ENCODE measurements around the gene IER5.

The IER5 gene

DNA sequence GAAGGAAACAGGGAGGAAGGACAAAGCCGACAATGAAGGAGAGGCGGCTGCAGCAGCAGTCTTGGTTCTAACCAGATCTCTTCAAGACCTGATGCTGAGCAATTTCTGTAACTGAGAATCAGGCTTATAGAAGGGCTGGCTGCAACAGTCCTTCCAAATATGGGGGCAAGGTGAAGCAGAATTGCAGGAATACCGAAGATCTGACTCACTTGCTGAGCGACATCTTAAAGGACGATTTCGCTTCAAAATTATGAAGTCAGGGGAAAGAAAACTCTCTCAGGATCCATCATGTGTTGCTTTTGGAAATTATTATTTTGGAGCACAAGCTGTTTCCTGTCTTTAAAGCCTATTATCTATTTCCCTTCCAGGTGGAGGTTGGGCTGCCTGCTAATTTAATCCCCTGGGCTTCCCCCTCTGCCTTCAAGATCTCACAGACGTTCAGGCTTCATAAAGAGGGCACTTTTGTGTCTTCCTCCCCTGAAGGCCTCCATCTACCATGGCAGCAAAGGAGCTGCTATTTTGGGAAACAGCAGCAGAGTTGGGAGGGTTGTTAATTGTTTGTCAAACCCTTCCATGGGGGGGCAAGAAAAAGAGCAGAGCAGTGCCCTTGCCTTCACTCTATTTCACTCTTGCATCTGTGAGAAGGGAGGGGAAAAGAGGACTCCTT, 10.8 kb upstream of the IER5 start:
- DNase-seq (ENCODE audit: low read depth) = no peak

DNA sequence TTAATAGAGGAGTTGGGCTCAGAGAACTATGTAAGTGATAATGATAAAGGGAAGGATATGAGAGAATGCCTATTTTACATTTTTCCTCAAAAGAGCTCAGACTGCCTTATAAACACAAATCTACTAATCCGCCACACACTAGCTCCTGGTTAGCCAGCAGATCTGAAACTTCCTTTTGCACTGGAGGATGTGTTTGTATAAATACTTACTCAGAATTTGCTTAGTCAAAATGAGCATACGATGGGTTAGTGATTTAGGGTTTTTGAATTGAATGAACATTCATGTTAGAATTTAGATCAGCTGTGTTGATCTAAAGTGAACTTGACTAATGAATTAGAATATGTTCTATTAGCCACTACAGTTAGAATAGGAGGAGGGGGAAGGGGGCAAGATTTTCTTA, 9.1 kb upstream of the IER5 start:
- no peak for DNase-seq (ENCODE audit: low read depth)

DNA sequence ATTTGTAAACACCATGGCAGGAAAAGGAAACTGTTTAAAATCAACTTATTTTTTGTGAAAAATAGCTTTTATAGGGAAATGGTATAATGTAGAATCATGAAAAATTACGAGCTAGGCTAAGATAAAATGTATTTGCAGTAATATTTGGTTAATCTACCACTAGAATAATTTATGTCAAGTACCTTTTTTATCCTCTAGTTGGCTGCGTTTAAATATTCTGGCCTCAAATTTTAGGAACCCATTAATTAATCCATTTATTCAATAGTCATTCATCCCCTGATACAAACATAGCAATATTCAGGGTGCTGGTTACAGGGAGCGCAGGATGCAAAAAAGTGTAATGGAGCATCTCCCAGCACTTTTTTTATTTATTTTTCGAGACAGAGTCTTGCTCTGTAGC, 8.6 kb upstream of the IER5 start:
- no peak for DNase-seq (ENCODE audit: low read depth)

DNA sequence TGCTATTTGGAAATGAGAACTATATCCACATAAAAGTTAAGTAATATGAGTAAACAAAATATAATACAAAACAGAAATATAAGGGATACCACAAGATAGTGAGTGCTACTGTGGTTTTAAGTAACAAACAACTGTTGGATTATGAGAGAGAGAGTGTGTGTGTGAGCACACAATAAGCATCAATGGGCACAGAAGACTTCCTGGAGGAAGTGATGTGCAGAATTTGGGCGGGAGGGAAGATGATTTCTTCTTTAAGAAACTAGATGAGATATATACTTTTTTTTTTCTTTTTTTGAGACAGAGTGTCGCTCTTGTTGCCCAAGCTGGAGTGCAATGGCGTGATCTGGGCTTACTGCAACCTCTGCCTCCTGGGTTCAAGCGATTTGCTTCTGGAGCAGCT, 7.9 kb upstream of the IER5 start:
- no peak for DNase-seq (ENCODE audit: low read depth)

DNA sequence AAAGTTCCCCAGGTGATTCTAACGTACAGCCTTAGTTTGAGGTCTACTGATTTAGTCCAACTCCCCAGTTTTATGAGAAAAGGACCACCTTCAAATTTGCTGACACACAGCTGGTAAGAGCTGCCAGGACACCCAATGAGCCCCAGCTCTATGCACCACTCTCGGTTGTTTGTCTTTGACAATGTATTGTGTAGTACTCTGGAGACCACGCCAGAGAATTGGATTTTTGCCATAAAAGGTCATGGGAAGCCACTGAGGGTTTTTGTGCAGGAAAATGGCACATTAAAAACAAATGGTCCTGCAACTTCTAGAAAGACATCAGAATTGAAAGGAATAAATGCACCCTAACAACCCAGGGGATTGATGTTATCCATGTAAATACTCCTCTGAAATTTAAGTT, 7.1 kb upstream of the IER5 start:
- no peak for DNase-seq (ENCODE audit: low read depth)

DNA sequence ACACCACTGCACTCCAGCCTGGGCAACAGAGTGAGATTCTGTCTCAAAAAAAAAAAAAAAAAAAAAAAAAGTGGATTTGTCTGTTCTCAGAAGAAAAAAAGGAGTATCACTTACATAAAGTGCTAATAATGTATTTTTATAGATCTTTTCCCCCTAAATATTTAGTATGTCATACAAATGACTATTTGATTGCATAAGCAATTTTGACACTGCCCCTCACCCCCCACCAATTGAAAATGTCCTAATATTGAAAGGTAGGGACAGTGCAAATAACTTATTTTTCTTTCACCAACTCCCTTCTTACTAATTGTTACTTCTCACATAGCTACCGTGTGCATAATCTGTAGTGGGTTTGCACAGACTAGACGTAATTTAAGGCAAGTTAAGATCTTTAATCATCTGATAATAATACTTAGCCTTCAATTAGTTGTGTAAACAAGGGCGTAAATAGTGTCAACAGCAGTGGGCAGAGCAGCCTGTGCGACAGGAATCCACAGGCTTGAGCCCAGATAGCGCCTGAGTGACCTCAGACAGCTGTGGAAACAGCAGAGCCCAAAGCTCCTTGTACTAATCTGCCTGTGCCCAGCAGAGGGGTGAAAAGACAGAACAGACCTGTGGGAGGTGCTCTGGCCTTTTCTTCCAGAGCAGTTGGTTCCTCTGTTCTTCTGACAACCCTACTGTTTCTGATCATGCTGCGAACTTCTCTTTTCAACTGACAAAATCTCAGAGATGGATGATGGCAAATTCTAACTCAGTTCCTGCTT, 4.5 kb upstream of the IER5 start:
- peak; percentile 40 for DNase-seq (ENCODE audit: low read depth)

DNA sequence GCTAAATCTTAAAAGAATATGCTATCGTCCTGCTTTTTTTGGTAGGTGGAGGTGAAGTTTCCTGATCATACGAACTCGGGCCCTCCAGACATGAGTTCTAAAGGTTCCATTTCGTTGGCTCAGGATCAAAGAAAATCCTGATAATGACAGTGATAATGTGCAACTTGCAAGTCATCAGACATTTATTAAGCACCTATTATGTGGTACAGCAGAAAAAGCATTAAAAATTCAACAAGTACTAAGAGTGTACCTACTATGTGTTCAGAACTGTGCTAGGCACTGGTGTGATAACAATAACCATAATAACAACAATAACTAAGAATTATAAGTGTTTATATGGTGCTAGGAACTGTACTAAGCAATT, 3.9 kb upstream of the IER5 start:
- DNase-seq (ENCODE audit: low read depth) = no peak

DNA sequence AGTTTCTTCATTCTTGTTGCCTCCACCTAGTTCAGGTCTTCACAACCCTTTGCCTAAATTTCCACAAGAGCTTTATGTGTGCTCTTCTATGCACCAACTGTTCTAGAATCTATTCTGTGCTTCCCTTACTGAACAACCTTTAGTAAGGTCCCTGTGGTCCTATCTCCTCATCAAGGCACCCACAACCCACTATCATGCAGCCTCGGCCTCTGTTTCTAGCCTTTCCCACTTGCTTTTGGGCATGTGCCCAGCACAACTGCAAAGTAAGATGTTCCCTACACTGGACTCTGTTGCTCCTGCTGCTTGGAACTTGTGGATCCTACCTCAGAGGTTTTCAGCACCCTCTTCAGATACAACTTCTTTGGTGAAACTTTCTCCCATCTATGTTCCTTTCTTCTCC, 2.4 kb upstream of the IER5 start:
- no peak for DNase-seq (ENCODE audit: low read depth)

DNA sequence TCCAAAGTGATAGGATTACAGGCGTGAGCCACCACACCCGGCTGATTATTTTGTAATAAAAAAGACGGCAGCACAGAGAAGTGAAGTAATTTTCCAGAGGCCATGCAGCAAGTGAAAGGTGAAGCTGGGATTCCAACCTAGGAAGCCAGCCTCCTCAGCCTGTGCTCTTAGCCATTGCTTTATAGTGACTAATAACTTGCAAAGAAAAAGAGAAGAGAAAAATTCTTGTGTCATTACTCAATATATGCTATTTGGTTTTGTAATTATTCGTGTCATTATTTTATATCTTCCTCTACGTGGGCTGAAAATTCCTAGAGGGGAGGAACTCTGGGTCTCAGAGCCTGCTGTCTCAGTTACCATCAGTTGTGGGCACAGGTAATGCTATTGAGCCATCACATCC, 1.6 kb upstream of the IER5 start:
- no peak for DNase-seq (ENCODE audit: low read depth)

DNA sequence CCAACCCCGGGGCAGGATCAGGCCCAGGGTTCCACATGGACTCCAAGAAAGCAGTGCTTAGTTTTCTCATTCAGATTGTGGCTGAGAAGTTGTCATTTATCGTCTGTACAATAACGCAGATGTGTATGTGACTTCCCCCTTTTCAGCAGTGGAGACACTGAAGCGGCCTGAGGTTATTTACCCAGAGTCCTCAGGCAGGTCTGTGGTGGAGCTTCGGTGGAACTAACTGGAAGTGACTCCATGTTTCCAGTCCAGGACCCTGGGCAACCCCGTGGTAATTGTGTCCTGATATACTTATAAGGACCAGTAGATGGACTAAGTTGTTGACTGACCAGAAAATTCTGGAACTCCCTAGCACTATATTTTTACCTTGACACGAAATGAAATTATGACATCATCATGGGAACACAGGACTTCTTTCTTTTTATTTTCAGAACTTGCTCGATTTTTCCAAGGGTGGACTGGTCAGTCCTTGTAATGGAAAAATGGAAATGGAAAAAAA, 1.0 kb upstream of the IER5 start:
- DNase-seq (ENCODE audit: low read depth) = no peak

DNA sequence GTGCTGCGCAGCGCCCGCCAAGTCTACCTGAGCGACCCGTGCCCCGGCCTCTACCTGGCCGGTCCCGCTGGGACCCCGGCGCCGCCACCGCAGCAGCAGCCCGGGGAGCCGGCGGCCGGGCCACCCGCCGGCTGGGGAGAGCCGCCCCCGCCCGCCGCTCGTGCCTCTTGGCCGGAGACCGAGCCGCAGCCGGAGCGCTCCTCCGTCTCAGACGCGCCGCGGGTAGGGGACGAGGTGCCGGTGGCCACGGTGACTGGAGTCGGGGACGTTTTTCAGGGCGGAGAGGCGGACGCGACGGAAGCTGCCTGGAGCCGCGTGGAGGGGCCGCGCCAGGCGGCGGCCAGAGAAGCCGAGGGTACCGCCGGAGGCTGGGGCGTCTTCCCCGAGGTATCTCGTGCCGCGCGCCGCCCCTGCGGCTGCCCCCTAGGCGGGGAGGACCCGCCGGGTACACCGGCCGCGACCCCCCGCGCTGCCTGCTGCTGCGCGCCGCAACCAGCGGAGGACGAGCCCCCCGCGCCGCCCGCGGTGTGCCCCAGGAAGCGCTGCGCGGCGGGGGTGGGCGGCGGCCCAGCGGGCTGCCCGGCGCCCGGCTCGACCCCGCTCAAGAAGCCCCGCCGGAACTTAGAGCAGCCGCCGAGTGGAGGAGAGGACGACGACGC, 646 bp downstream of the IER5 start:
- DNase-seq (ENCODE audit: low read depth) = peak; percentile 32

DNA sequence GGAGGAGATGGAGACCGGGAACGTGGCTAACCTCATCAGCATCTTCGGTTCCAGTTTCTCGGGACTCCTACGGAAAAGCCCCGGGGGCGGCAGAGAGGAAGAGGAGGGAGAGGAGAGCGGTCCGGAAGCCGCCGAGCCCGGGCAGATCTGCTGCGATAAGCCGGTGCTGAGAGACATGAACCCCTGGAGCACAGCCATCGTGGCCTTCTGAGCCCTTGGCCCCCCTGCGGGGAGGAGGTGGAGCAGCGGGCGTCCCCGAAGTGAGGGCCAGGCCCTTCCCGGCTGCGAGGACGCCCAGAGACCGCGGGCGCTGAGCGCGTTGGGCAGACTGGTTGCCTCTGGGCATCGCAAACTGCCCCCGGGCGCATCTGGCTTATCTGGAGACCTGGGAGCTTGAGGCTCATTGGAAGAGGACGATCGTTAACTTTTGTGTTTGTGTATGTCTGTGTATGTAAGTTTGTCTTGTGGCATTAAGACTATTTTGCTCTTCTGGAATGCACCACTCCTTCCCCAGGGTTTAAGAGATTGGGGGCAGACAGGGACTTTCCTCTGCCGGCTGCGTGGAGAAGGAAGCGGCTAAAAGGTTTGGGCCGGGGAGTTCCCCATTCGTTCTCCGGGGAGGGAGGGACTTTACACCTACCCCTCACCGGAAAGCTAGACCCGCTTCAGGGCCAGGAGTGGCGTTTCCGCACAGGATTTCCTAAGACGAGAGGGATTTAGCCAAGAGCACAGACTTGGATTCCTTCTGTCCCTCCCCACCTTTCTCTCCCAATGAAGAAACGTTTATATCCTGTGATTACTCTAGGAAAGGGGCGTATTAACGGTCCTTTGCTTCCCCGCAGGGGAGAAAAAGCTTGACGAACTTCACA, 1.4 kb downstream of the IER5 start:
- peak; percentile 52 for DNase-seq (ENCODE audit: low read depth)

DNA sequence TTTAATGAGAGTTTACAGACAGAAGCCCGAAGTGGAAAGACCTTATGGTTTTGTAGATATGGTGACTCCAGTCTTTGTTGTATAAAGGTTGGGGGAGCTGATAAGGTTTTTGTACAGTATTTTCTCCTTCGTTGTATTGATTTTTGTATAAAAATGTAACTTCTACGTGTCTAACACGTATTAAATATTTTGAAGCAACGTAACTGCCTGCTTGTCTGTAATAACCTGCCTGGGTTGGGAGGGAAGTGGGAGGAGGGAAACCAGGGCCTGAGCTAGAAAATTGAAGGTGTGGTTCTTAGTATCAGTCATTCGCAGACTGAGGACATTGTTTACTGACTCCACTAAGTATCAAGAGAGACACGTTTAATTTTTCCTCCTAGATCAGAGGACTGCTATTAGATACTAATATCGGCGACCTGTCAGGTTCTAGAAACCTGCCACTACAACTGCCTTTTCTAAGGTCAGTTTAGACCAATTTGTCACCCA, 2.2 kb downstream of the IER5 start:
- DNase-seq (ENCODE audit: low read depth) = no peak

DNA sequence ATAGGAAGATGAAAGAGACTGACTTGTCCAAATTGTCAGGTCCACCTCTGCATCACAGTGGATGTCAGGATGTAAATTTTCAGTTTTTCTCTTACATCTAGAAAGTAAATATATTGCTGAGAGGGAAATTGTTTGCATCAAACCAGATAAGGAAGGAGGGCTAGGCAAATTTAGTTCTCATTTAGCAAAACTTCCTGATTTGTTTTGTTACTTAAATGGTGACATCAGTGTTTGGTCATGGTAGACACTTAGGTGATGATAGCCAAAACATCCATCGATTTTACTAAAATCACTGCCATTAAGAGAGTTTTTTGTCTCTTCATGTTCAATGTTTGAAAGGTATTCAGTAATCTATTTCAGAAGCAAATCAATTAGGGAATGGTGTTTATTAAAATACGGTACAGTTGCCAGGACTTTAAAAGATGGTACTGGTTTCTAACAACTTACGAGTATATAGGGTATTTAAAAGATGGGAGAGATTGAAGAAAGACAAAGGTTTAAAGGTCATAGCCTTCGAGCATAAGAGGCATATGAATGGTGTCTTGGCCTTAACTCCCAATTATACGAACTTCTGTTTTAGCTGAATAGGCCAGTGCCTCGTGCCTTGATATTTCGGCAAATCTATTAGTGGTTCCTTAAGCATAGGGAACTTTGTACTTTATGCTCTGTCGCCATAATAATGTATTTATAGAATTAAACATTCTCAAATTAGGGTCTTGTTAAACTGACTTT, 3.0 kb downstream of the IER5 start:
- no peak for DNase-seq (ENCODE audit: low read depth)

DNA sequence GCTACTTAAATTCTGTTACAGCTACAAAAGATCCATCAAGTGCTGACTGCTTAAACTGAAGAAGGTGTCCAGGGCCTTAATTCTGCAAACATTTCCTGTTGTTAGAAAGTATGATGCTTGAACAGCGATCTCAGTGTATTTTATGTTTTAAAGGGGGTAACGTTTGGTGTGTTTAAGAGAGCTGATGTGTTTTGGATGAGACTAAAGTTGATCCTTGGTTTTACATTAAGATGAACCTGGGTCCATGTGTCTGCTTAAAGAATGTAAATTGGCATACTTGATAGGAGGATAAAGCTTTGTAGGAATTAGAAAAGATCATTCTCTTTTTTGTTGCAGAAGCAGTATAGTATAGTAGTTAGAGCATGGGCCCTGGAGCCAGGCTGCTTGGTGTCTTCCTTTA, 3.6 kb downstream of the IER5 start:
- DNase-seq (ENCODE audit: low read depth) = no peak

DNA sequence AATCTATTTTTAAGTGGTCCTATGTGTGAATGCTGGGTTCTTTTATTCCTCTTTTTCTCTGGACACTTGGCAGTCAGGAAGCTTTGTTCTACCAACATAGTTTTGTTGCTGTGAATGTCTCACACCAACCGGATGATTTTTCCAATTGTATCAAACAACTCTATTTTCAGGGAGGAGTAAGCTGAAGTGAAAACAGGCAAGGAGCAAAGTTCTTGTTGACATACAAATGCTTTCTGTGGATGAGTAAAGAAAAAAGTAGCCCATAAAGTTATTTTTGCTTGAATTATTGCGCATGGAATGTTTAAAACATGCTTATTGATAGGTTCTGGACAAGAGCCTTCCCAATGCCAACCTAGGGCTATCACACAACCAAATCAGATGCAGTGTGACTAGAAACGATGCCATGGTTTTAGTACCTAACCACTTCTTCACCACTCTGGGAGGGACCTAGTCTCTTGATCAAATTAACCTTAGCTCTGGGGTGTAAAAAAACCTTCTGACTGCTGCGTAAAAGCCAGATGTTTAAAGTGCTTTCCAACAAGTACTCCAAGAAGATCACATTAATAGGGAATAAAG, 4.5 kb downstream of the IER5 start:
- no peak for DNase-seq (ENCODE audit: low read depth)

DNA sequence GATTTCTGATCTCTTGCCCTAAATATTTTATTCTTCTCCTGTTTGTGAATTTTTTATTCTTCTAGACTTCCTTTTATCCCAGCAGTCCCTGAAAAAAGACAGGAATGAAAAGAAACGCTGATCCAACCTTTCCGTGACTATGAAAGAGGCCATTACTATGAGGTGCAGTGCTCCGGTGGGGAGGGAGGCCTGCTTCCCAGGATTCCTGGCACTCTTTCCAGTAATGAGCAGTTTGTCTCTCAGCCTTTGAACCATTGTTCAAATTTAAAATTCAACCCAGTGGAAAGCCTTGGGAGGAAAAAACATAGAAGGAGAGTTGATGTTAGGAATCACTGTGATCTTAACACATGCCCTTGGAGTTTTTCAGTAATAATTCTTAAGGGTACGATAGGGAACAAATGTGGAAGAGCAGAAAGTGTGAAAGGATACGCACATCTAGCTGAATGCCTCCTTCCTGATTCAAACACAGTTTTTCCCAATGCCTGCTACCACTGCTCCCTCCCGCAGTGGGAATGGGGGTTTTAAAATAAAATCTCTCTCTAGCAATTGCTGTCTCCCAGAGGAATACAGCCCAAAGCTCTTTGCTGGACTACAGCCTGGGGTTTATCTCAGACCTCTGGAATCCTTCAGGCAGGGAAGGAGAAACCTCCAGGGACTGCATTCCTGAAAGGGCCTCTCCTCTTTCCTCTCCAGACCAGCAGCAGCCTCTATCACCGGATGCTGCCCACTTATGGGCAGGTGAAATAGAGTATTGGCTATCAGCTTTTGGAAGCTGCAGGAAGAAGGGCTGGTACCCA, 6.1 kb downstream of the IER5 start:
- no peak for DNase-seq (ENCODE audit: low read depth)

DNA sequence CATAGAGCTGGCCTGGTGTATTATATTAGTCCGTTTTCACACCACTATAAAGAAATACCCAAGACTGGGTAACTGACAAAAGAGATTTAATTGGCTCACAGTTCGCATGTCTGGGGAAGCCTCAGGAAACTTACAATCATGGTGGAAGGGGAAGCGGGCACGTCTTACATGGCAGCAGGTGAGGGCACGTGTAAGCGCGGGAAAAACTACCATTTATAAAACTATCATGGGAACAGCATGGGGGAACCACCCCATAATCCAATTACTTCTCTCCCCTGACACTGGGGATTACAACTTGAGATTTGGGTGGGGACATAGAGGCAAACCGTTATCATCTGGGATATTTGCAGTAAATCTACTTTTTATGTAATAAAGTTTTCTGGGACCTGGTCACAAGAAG, 6.8 kb downstream of the IER5 start:
- no peak for DNase-seq (ENCODE audit: low read depth)

DNA sequence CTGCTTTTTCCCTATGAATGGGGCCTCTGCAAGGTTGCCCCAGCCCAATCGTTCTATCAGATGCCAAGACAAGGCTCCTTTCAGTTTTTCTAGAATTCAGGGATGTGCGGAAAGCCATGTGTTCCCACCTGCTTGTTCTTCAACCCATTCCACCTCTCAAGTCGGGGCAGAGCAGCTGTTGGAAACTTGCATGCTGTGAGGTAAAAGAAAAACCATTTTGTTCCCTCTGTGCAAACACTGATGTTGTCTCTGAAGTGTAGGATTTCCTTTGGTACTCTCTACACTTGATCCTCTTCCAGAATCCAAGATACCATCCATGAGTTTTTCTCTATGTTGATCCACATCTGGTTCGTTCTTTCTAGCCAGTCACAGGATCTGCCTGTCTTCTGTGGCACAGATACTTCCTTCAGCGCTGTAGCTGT, 7.3 kb downstream of the IER5 start:
- no peak for DNase-seq (ENCODE audit: low read depth)

DNA sequence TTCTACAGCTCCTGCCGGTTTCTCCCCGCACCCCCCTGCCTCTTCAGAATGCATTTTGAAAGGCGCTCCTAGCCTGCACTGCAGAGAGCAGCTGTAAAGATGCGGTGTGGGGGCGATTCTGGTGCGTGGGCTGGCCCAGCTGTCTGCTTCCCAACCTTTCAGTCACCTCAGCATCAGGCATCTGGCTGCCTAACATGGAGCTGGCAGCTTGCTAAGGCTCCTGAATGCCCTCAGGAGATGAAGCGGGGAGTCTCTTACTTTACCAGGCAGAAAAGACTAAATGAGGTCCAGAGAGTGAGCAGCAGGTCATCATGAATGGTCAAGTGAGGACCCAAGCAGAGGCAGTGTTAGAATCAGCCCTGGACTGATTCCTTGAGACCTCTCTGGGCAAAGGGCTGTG, 8.7 kb downstream of the IER5 start:
- DNase-seq (ENCODE audit: low read depth) = no peak
